Measurements from ENCODE around the gene SLC26A1. TPM values are rescaled to one million over a fixed set of nuclear protein-coding genes. Genes with fewer than 3 reads are reported as not detected.

SLC26A1 gene
- total RNA-seq, 1 donor from 2014 or later, result not detected

DNA sequence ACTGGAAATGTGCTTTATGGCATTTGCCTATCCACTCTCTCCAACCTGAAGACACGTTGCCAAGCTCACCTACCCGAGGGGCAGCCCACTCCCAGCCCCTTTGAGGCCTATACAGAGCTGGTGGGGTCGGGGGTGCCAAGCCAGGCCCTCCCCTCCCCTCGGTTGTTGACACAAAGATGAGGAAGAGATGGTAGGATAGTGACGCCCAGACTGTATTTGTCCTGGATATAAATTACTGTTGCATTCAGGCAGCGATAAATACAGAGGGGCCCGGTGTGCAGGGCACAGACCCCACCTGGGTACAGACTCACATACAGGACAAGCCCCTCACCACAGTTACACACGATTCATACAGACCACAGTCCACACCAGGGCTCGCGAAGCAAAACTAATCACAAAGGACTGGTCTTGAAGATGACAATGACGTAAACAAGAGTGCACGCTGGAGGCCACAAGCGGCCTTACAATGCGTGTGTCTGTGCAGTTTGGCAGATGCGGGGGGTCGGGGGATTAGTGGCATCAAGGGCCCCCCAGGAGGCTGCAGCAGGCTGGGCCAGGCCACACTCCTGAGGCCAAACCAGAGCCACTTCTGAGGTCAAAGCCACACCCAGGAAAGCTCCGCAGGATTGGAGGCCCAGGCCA lies 34.4 kb downstream of the SLC26A1 start:
- Histone ChIP-seq H3K79me2 (ENCODE audit: low read depth) (no peaks in the 10 kb centered on the region), H3K9me3 (ENCODE audit: low read depth) (no peaks in the 10 kb centered on the region), H3K4me1 (no peaks in the 10 kb centered on the region), H3F3A (ENCODE audit: low read depth) (no peaks in the 10 kb centered on the region), H3K4me2 (no peak overlapping the region), H3K27ac (no peak overlapping the region), H3K36me3 (no peaks in the 10 kb centered on the region), H3K9ac (no peak overlapping the region), H3K27me3 (no peaks in the 10 kb centered on the region), H3K4me3 (no peak overlapping the region), H2AFZ (replicated peaks) (no peak overlapping the region), H4K20me1 (ENCODE audit: low read depth) (no peaks in the 10 kb centered on the region)
- Mint-ChIP-seq H3K27ac (no peak overlapping the region), H3K36me3 (peaks cover 11% of the 10 kb centered on the region), H3K9me3 (no peaks in the 10 kb centered on the region), H3K4me1 (peaks cover 3% of the 10 kb centered on the region), H3K27me3 (ENCODE audit: insufficient read depth, low read depth) (peaks cover 3% of the 10 kb centered on the region), H3K4me3 (no peak overlapping the region)
- TF ChIP-seq EZH2phosphoT487 (IDR thresholded peaks at IDR 0.05) (no peak), EZH2 (IDR thresholded peaks at IDR 0.05) (no peak)
- TF ChIP-seq, protein P1, sequence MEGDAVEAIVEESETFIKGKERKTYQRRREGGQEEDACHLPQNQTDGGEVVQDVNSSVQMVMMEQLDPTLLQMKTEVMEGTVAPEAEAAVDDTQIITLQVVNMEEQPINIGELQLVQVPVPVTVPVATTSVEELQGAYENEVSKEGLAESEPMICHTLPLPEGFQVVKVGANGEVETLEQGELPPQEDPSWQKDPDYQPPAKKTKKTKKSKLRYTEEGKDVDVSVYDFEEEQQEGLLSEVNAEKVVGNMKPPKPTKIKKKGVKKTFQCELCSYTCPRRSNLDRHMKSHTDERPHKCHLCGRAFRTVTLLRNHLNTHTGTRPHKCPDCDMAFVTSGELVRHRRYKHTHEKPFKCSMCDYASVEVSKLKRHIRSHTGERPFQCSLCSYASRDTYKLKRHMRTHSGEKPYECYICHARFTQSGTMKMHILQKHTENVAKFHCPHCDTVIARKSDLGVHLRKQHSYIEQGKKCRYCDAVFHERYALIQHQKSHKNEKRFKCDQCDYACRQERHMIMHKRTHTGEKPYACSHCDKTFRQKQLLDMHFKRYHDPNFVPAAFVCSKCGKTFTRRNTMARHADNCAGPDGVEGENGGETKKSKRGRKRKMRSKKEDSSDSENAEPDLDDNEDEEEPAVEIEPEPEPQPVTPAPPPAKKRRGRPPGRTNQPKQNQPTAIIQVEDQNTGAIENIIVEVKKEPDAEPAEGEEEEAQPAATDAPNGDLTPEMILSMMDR (IDR thresholded peaks at IDR 0.05), result no peak
- DNase-seq (ENCODE audit: low spot score), result no peak

DNA sequence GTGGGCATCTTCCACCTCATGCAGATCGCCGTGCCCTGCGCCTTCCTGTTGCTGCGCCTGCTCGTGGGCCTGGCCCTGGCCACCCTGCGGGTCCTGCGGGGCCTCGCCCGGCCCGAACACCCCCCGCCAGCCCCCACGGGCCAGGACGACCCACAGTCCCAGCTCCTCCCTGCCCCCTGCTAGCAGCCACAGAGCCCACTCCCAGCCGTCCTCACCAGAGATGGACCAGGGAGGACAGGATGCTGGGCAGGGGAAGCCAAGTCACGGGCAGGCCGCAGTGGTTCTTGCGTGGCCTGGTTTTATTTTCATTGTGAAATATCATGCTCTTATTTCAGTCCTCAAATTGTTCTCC lies 34.9 kb downstream of the SLC26A1 start:
- no peak overlapping the region for H3K4me3 Mint-ChIP-seq
- no peak for DNase-seq (ENCODE audit: low spot score)

GRCh38 chr4:957581-958313 lies 35.5 kb downstream of the SLC26A1 start:
- Histone ChIP-seq H3K4me3 (no peak overlapping the region), H3K27ac (no peak overlapping the region), H3K9me3 (ENCODE audit: low read depth) (no peaks in the 10 kb centered on the region), H3K9ac (no peak overlapping the region), H2AFZ (replicated peaks) (no peak overlapping the region), H4K20me1 (ENCODE audit: low read depth) (no peaks in the 10 kb centered on the region), H3F3A (ENCODE audit: low read depth) (no peaks in the 10 kb centered on the region), H3K4me1 (no peaks in the 10 kb centered on the region), H3K27me3 (no peaks in the 10 kb centered on the region), H3K4me2 (no peak overlapping the region), H3K79me2 (ENCODE audit: low read depth) (no peaks in the 10 kb centered on the region), H3K36me3 (no peaks in the 10 kb centered on the region)
- Mint-ChIP-seq H3K4me3 (no peak overlapping the region), H3K4me1 (peaks cover 3% of the 10 kb centered on the region), H3K27me3 (ENCODE audit: insufficient read depth, low read depth) (peaks cover 3% of the 10 kb centered on the region), H3K27ac (no peak overlapping the region), H3K9me3 (no peaks in the 10 kb centered on the region), H3K36me3 (peaks cover 11% of the 10 kb centered on the region)
- TF ChIP-seq EZH2 (IDR thresholded peaks at IDR 0.05) (no peak), EZH2phosphoT487 (IDR thresholded peaks at IDR 0.05) (no peak)
- TF ChIP-seq, protein P1 (IDR thresholded peaks at IDR 0.05), result no peak
- DNase-seq (ENCODE audit: low spot score), result no peak

More for the DNA sequence above, 34.9 kb downstream of the SLC26A1 start:
- H3K36me3 Mint-ChIP-seq, result peaks cover 11% of the 10 kb centered on the region
- no peak overlapping the region for H3K4me2 ChIP-seq
- no peak overlapping the region for H3K9ac ChIP-seq
- no peak overlapping the region for H3K27ac Mint-ChIP-seq
- no peaks in the 10 kb centered on the region for H3K9me3 ChIP-seq (ENCODE audit: low read depth)
- no peak overlapping the region for H3K27ac ChIP-seq
- peaks cover 3% of the 10 kb centered on the region for H3K4me1 Mint-ChIP-seq
- no peaks in the 10 kb centered on the region for H3K36me3 ChIP-seq
- no peaks in the 10 kb centered on the region for H3K9me3 Mint-ChIP-seq
- no peaks in the 10 kb centered on the region for H3F3A ChIP-seq (ENCODE audit: low read depth)
- H2AFZ ChIP-seq (replicated peaks), result no peak overlapping the region
- TF ChIP-seq EZH2 (IDR thresholded peaks at IDR 0.05), result no peak
- TF ChIP-seq EZH2phosphoT487 (IDR thresholded peaks at IDR 0.05), result no peak
- TF ChIP-seq, protein P1 (IDR thresholded peaks at IDR 0.05), result no peak
- peaks cover 3% of the 10 kb centered on the region for H3K27me3 Mint-ChIP-seq (ENCODE audit: insufficient read depth, low read depth)
- H3K79me2 ChIP-seq (ENCODE audit: low read depth), result no peaks in the 10 kb centered on the region
- H3K27me3 ChIP-seq, result no peaks in the 10 kb centered on the region
- H3K4me3 ChIP-seq, result no peak overlapping the region
- H3K4me1 ChIP-seq, result no peaks in the 10 kb centered on the region
- no peaks in the 10 kb centered on the region for H4K20me1 ChIP-seq (ENCODE audit: low read depth)
